RWPE1 (cell line): ENCODE data around the gene AJAP1.

Source experiments
- CTCF ChIA-PET: fragments of 350-600 bp; sonication (Branson Sonifier 250); formaldehyde crosslinking; extraction: SDS; loops from one replicate; lab custom pipeline; 2021; lab: Yijun Ruan, JAX
- POLR2A ChIA-PET: fragments of 400-600 bp; formaldehyde crosslinking; extraction: SDS; loops from one replicate; lab custom pipeline; 2020; ENCODE audit warnings: antibody characterized with exemption; ENCODE audit not compliant: low non-redundant PET; lab: Yijun Ruan, JAX
- DNase-seq: peaks from one replicate; pipeline ENCODE4 v3.0.0; 2012; ENCODE audit warnings: low spot score
- H3K27ac ChIP-seq: fragments of 450-650 bp; 2 replicates; pipeline ENCODE4 v1.5.1; 2017
- CTCF ChIP-seq: fragments of 450-650 bp; conservative IDR thresholded peaks from 2 replicates; pipeline ENCODE4 v1.5.1; 2017; ENCODE audit warnings: low read depth, mild to moderate bottlenecking

The AJAP1 gene

GRCh38 chr1:4648657-4649056 lies 5.8 kb upstream of the AJAP1 start:
- no peak overlapping the region for H3K27ac ChIP-seq
- ChIA-PET CTCF (no interaction called here), POLR2A (no interaction called here)
- no peak for TF ChIP-seq CTCF
- no peak for DNase-seq

GRCh38 chr1:4650481-4650880 lies 3.9 kb upstream of the AJAP1 start:
- peak; percentile 89 for DNase-seq
- ChIA-PET POLR2A (no interaction called here), CTCF (interaction anchor here (0.6 to 0.7 kb wide), 2 partner anchors 778 to 894 kb away, joined by 3 read pairs; no protein-coding TSS in a partner anchor)
- H3K27ac ChIP-seq, result peak overlapping the region; percentile 90
- no peak for TF ChIP-seq CTCF

- H3K27ac ChIP-seq, result peak overlapping the region; percentile 90
- TF ChIP-seq CTCF, result no peak
- ChIA-PET POLR2A (no interaction called here), CTCF (interaction anchor here (0.6 to 0.7 kb wide), 3 partner anchors 146 to 894 kb away, joined by 3 read pairs; no protein-coding TSS in a partner anchor)
- no peak for DNase-seq
Measured at GRCh38 chr1:4650981-4651380, 3.4 kb upstream of the AJAP1 start.

GRCh38 chr1:4652631-4653327 lies 1.6 kb upstream of the AJAP1 start:
- DNase-seq, result peak; percentile 53
- H3K27ac ChIP-seq, result peak overlapping the region; percentile 50
- CTCF ChIA-PET, result interaction anchor here (0.6 kb wide), 4 partner anchors 142 to 1093 kb away, joined by 3 read pairs; no protein-coding TSS in a partner anchor
- TF ChIP-seq CTCF, result peak; percentile 95
- POLR2A ChIA-PET, result no interaction called here

- no peak for DNase-seq
- POLR2A ChIA-PET, result no interaction called here
Measured at GRCh38 chr1:4653328-4653660, 1.1 kb upstream of the AJAP1 start.

More at GRCh38 chr1:4653328-4653660, 1.1 kb upstream of the AJAP1 start:
- H3K27ac ChIP-seq, result peak overlapping the region; percentile 50
- TF ChIP-seq CTCF, result no peak
- CTCF ChIA-PET, result interaction anchor here (0.6 kb wide), 5 partner anchors 142 to 1092 kb away, joined by 3 read pairs; no protein-coding TSS in a partner anchor
